Measurements from ENCODE around the gene DOCK4. TPM values are rescaled to one million over a fixed set of nuclear protein-coding genes. Genes with fewer than 3 reads are reported as not detected.

DOCK4 gene
- total RNA-seq, 1 donor from 2014 or later = 100 TPM

- DNase-seq (no peak), ATAC-seq (no peak)
- Histone ChIP-seq H3K9me3 (no peaks in the 10 kb centered on the region), H3K36me3 (no peaks in the 10 kb centered on the region), H3K4me1 (peaks cover 2% of the 10 kb centered on the region), H3K27ac (no peak overlapping the region), H3K27me3 (no peaks in the 10 kb centered on the region), H3K4me3 (no peak overlapping the region)
- intact Hi-C loops (cut with DNase I) = no loop called here
- no peak for TF ChIP-seq CTCF (IDR thresholded peaks at IDR 0.05)
These were observed 83.4 kb downstream of the DOCK4 start for GRCh38 chr7:112122798-112123197.

- Histone ChIP-seq H3K36me3 (no peaks in the 10 kb centered on the region), H3K27ac (no peak overlapping the region), H3K9me3 (no peaks in the 10 kb centered on the region), H3K4me1 (no peaks in the 10 kb centered on the region), H3K4me3 (no peak overlapping the region), H3K27me3 (no peaks in the 10 kb centered on the region)
- TF ChIP-seq CTCF (IDR thresholded peaks at IDR 0.05) = no peak
- no peak for ATAC-seq
- no peak for DNase-seq
- intact Hi-C loops (cut with DNase I) = no loop called here
These were observed 84.1 kb downstream of the DOCK4 start for GRCh38 chr7:112122144-112122543.

- no peak overlapping the region for H3K4me3 ChIP-seq
- intact Hi-C loops (cut with DNase I) = no loop called here
- H3K27me3 ChIP-seq = no peaks in the 10 kb centered on the region
- no peaks in the 10 kb centered on the region for H3K36me3 ChIP-seq
- no peak for TF ChIP-seq CTCF (IDR thresholded peaks at IDR 0.05)
- no peaks in the 10 kb centered on the region for H3K9me3 ChIP-seq
- DNase-seq (no peak), ATAC-seq (no peak)
- no peaks in the 10 kb centered on the region for H3K4me1 ChIP-seq
- no peak overlapping the region for H3K27ac ChIP-seq
These were observed 84.9 kb downstream of the DOCK4 start for GRCh38 chr7:112121318-112121717.

- H3K27ac ChIP-seq = no peak overlapping the region
- no peaks in the 10 kb centered on the region for H3K9me3 ChIP-seq
- H3K4me3 ChIP-seq = no peak overlapping the region
- no peaks in the 10 kb centered on the region for H3K4me1 ChIP-seq
- no peak for TF ChIP-seq CTCF (IDR thresholded peaks at IDR 0.05)
- intact Hi-C loops (cut with DNase I) = no loop called here
- DNase-seq (no peak), ATAC-seq (no peak)
- no peaks in the 10 kb centered on the region for H3K27me3 ChIP-seq
- no peaks in the 10 kb centered on the region for H3K36me3 ChIP-seq
These were observed 85.4 kb downstream of the DOCK4 start for GRCh38 chr7:112120696-112121217.

- H3K4me1 ChIP-seq = no peaks in the 10 kb centered on the region
- H3K27ac ChIP-seq = no peak overlapping the region
- TF ChIP-seq CTCF (IDR thresholded peaks at IDR 0.05) = no peak
- H3K27me3 ChIP-seq = no peaks in the 10 kb centered on the region
- H3K4me3 ChIP-seq = no peak overlapping the region
- DNase-seq (no peak), ATAC-seq (no peak)
- no peaks in the 10 kb centered on the region for H3K36me3 ChIP-seq
- H3K9me3 ChIP-seq = no peaks in the 10 kb centered on the region
- intact Hi-C loops (cut with DNase I) = no loop called here
These were observed 87.3 kb downstream of the DOCK4 start for GRCh38 chr7:112118581-112119566.

Data from upper lobe of right lung (tissue), 1 donor.